ENCODE measurements around the gene CISH.

Gene CISH, protein sequence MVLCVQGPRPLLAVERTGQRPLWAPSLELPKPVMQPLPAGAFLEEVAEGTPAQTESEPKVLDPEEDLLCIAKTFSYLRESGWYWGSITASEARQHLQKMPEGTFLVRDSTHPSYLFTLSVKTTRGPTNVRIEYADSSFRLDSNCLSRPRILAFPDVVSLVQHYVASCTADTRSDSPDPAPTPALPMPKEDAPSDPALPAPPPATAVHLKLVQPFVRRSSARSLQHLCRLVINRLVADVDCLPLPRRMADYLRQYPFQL

DNA sequence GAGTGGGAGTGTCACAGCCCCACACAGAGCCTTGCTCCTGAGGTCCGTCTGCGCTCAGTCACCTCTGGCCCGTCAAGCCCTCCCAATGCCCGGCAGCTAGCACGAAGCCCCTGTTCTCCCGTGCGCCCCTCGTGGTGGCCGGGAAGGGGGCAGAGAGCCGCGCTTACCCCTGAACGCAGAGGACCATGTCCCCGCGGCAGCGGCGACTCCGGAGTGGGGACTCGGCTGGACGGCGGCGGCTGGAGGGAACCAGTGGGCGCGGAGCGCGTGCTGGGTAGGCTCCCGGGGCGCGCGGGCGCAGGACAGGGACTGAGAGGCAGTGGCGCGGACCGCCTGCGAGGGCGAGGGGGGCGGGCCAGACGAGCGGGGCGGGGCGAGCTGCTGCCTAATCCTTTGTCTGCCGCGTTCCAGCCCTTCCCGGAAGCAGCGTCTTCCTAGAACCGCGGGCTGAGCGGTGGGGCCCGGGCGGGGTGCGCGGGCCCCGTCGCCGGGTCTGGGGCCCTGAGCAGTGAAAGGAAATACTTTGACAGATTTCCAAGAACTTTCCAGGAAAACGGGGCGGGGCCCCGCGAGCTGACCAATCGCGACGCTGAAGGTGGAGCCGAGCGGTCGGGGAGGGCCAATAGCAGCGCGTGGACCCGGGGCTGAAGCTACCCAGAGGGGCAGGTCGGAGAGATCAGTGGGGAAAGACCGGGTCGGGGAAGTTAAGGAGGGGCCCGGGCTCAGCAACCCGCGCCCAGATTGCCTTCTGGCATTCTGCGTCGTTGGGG is at the start of gene CISH:
CISH (minus strand) TSS at position 311 of the 770 bp plus-strand sequence; CDS start at position 187, 124 bp downstream.
- peak; percentile 95 for DNase-seq (ENCODE audit: low read depth)
- TF ChIP-seq POLR2A (IDR thresholded peaks at IDR 0.05; ENCODE audit: extremely low read depth, insufficient read length) = peak; percentile 75
- peak; percentile 21; the same call in 1 of the 2 replicates for TF ChIP-seq MYC (IDR thresholded peaks at IDR 0.05; ENCODE audit: low read depth, low read length)
- TF ChIP-seq, protein P1, sequence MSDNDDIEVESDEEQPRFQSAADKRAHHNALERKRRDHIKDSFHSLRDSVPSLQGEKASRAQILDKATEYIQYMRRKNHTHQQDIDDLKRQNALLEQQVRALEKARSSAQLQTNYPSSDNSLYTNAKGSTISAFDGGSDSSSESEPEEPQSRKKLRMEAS (IDR thresholded peaks at IDR 0.05; ENCODE audit: low read depth, low read length) = no peak
- TF ChIP-seq, protein P2, sequence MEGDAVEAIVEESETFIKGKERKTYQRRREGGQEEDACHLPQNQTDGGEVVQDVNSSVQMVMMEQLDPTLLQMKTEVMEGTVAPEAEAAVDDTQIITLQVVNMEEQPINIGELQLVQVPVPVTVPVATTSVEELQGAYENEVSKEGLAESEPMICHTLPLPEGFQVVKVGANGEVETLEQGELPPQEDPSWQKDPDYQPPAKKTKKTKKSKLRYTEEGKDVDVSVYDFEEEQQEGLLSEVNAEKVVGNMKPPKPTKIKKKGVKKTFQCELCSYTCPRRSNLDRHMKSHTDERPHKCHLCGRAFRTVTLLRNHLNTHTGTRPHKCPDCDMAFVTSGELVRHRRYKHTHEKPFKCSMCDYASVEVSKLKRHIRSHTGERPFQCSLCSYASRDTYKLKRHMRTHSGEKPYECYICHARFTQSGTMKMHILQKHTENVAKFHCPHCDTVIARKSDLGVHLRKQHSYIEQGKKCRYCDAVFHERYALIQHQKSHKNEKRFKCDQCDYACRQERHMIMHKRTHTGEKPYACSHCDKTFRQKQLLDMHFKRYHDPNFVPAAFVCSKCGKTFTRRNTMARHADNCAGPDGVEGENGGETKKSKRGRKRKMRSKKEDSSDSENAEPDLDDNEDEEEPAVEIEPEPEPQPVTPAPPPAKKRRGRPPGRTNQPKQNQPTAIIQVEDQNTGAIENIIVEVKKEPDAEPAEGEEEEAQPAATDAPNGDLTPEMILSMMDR (IDR thresholded peaks at IDR 0.05; ENCODE audit: low read depth, low read length) = peak; percentile 4
- peak within 1 kb of the TSS; percentile 94 for H3K4me3 ChIP-seq (ENCODE audit: low read depth, low read length)

DNA sequence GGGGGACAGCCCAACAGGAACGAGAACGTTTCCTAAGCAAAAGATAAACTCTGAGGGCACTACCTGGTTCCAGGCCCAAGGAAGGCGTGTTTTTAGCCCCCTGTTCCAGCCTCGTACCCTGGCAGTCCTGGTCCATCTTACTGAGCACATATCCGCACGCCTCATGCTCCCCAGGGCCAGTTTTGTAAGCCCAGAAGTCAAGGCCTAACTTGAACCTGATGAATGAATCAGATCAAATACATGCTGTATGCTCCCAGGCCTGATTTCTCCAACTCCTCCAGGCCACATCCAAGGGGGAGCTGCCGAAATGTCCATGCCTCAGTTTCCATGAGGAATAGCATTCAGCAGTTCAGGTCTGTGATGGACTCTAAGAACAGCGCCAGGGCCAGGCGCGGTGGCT is 48.8 kb upstream of the CISH start:
- no peak for DNase-seq (ENCODE audit: low read depth)
- TF ChIP-seq, protein P1 (IDR thresholded peaks at IDR 0.05; ENCODE audit: low read depth, low read length) = no peak
- TF ChIP-seq MYC (IDR thresholded peaks at IDR 0.05; ENCODE audit: low read depth, low read length) (no peak), POLR2A (IDR thresholded peaks at IDR 0.05; ENCODE audit: extremely low read depth, insufficient read length) (no peak)
- TF ChIP-seq, protein P2 (IDR thresholded peaks at IDR 0.05; ENCODE audit: low read depth, low read length) = no peak
- no peak overlapping the region for H3K4me3 ChIP-seq (ENCODE audit: low read depth, low read length)

DNA sequence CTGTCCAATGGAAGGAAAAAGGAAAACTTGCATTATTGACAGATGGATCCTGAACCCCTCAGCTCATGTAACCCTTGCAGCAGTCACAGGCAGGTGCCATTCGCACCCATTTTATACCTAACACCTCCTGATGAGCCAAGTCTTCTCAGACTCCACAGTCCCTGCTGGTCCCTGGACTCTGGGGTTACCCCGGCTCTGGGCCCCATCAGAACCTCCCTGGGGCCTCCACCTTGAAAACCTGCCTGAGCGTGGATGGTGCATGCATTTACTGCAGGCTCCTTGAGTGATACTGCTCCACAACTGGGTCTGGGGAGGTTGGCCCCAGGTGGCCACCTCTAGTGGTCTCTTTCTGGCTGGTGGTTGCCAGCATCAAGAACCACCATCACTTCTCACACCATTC is 47.3 kb upstream of the CISH start:
- no peak for DNase-seq (ENCODE audit: low read depth)
- H3K4me3 ChIP-seq (ENCODE audit: low read depth, low read length) = no peak overlapping the region
- TF ChIP-seq, protein P1 (IDR thresholded peaks at IDR 0.05; ENCODE audit: low read depth, low read length) = no peak
- TF ChIP-seq MYC (IDR thresholded peaks at IDR 0.05; ENCODE audit: low read depth, low read length) = no peak
- TF ChIP-seq, protein P2 (IDR thresholded peaks at IDR 0.05; ENCODE audit: low read depth, low read length) = no peak
- no peak for TF ChIP-seq POLR2A (IDR thresholded peaks at IDR 0.05; ENCODE audit: extremely low read depth, insufficient read length)

DNA sequence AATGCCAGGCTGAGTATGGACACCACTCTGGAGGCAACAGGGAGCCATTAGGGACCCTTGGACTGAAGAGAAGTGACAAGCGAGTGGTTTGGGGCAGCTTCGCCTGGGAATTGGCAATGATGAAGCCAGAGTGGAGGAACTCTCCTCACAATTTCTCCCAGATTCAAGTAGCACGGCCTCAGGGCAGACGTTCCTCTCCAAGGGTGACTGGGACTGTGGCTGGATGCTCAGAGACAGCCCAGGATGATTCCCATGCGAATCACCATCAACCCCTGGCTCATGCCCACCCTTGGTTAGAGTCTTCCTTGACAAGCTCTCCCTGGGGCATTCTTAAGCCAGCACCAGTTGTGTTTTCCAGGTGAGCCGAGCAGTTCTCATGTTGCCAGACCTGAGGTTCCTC is 46.8 kb upstream of the CISH start:
- no peak for DNase-seq (ENCODE audit: low read depth)
- TF ChIP-seq POLR2A (IDR thresholded peaks at IDR 0.05; ENCODE audit: extremely low read depth, insufficient read length) = no peak
- no peak for TF ChIP-seq MYC (IDR thresholded peaks at IDR 0.05; ENCODE audit: low read depth, low read length)
- TF ChIP-seq, protein P1 (IDR thresholded peaks at IDR 0.05; ENCODE audit: low read depth, low read length) = no peak
- TF ChIP-seq, protein P2 (IDR thresholded peaks at IDR 0.05; ENCODE audit: low read depth, low read length) = no peak
- no peak overlapping the region for H3K4me3 ChIP-seq (ENCODE audit: low read depth, low read length)

DNA sequence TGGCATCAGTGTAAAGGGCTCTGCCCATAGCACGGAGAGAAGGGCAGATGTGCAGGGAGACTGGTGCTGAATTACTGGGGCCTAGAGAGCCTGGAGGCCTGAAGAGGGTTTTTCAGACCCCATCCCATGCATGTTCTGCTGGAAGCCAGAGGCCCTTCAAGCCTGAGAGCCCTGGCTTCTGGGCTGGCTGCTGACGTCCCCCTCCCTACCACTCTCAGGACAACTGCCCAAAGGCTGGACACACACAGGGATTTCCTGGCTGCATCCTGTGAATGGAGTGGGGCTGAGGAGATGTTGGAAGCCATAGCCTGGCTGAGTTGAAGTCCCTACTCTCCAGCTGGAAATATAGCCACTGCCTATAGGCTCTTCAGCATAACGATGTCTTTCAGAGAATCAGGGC is 46.2 kb upstream of the CISH start:
- H3K4me3 ChIP-seq (ENCODE audit: low read depth, low read length) = no peak overlapping the region
- TF ChIP-seq, protein P2 (IDR thresholded peaks at IDR 0.05; ENCODE audit: low read depth, low read length) = no peak
- no peak for TF ChIP-seq MYC (IDR thresholded peaks at IDR 0.05; ENCODE audit: low read depth, low read length)
- TF ChIP-seq POLR2A (IDR thresholded peaks at IDR 0.05; ENCODE audit: extremely low read depth, insufficient read length) = no peak
- TF ChIP-seq, protein P1 (IDR thresholded peaks at IDR 0.05; ENCODE audit: low read depth, low read length) = no peak
- DNase-seq (ENCODE audit: low read depth) = no peak

Data from NB4 (cell line).